GM12878 (cell line): ENCODE data around the gene ATF4.

ENCODE experiments used
- CTCF ChIP-seq, 3 experiments: IDR thresholded peaks in 2 of 3; conservative IDR thresholded peaks in 1 of 3; 2 replicates each; pipeline ENCODE4 v1.5.1; 2011; ENCODE audit warnings: low read depth in 3 of 3, low read length in 3 of 3, mild to moderate bottlenecking in 3 of 3, control low read depth in 2 of 3, moderate library complexity in 2 of 3, inconsistent platforms in 1 of 3, mixed read lengths in 1 of 3; ENCODE audit not compliant: control insufficient read depth in 2 of 3, insufficient read depth in 1 of 3; ENCODE audit errors: extremely low read depth in 1 of 3
- EP300 ChIP-seq, 2 experiments: fragments of 150-350 bp in 1 of 2; IDR thresholded peaks; 2 replicates each; pipeline ENCODE4 v1.6.1; 2011 to 2012; ENCODE audit warnings: low read depth in 2 of 2, low read length in 2 of 2, borderline replicate concordance in 1 of 2, improper control_type of control experiment in 1 of 2, inconsistent platforms in 1 of 2; ENCODE audit not compliant: control insufficient read depth in 1 of 2
- KDM1A ChIP-seq: fragments of 200-600 bp; sonication (generic); IDR thresholded peaks from 2 replicates; pipeline ENCODE4 v1.6.1; 2016; ENCODE audit warnings: borderline replicate concordance
- SMAD1 ChIP-seq: fragments of 450-650 bp; IDR thresholded peaks from 2 replicates; pipeline ENCODE4 v1.6.1; 2018; ENCODE audit warnings: mild to moderate bottlenecking, low read depth; ENCODE audit not compliant: partially characterized antibody

- TF ChIP-seq CTCF (IDR thresholded peaks at IDR 0.05 in 2 of 3, conservative IDR thresholded peaks at IDR 0.05 in 1 of 3; ENCODE audit: control insufficient read depth in 2 of 3, extremely low read depth in 1 of 3, insufficient read depth in 1 of 3, low read depth in 3 of 3, low read length in 3 of 3) (peak; percentile 33 to 58 (median 40); a peak in 5 of 6 replicates), EP300 (IDR thresholded peaks at IDR 0.05; ENCODE audit: borderline replicate concordance in 1 of 2, control insufficient read depth in 1 of 2, low read depth in 2 of 2, low read length in 2 of 2) (no peak), SMAD1 (no peak), KDM1A (no peak)
Measured at GRCh38 chr22:39559456-39560105, 39.2 kb downstream of the ATF4 start.
